ENCODE results near the gene CLK3. TPM values are rescaled to one million over a fixed set of nuclear protein-coding genes. Genes with fewer than 3 reads are reported as not detected.

Gene CLK3
- total and polyA plus RNA-seq, 2 of the 13 experiments (the other 11 are each of a cell fraction or from before 2014, with no cell fraction given), result 41.5 to 82.0 TPM

GRCh38 chr15:74614744-74615507, 710 bp upstream of the CLK3 start (continued):
- TF ChIP-seq ZBED4 (CRISPR knock-in tag; IDR thresholded peaks at IDR 0.05; ENCODE audit: borderline replicate concordance) (no peak), NCOA1 (CRISPR knock-in tag; IDR thresholded peaks at IDR 0.05) (0 out of 2 replicates have a peak, but pooled peaks have one; percentile 19), ZNF709 (CRISPR knock-in tag; IDR thresholded peaks at IDR 0.05) (0 out of 2 replicates have a peak, but pooled peaks have one; percentile 5), ZNF331 (CRISPR knock-in tag; IDR thresholded peaks at IDR 0.05) (peak; percentile 11; the same call in 1 of the 2 replicates), MAZ (IDR thresholded peaks at IDR 0.05; ENCODE audit: borderline replicate concordance, low read depth, low read length) (peak; percentile 44; the same call in 1 of the 2 replicates), MAZ (CRISPR knock-in tag; IDR thresholded peaks at IDR 0.05; ENCODE audit: low read depth) (no peak), AGO1 (IDR thresholded peaks at IDR 0.05; ENCODE audit: low read depth, low read length, poor library complexity, severe bottlenecking) (peak; percentile 69), BRD4 (CRISPR knock-in tag; IDR thresholded peaks at IDR 0.05) (no peak; the same call in 1 of the 2 replicates), ZNF607 (CRISPR knock-in tag; IDR thresholded peaks at IDR 0.05; ENCODE audit: borderline replicate concordance) (no peak), MEIS1 (CRISPR knock-in tag; IDR thresholded peaks at IDR 0.05; ENCODE audit: borderline replicate concordance) (0 out of 2 replicates have a peak, but pooled peaks have one; percentile 21), RERE (CRISPR knock-in tag; IDR thresholded peaks at IDR 0.05; ENCODE audit: low read depth) (no peak), ZNF570 (CRISPR knock-in tag; IDR thresholded peaks at IDR 0.05; ENCODE audit: borderline replicate concordance) (no peak), ZNF414 (CRISPR knock-in tag; IDR thresholded peaks at IDR 0.05) (peak; percentile 77; the same call in 1 of the 2 replicates), BCL3 (CRISPR knock-in tag; IDR thresholded peaks at IDR 0.05) (no peak; the same call in 1 of the 2 replicates), HCFC1 (IDR thresholded peaks at IDR 0.05; ENCODE audit: low read depth, low read length) (no peak), PCBP1 (IDR thresholded peaks at IDR 0.05; ENCODE audit: borderline replicate concordance, low read depth, low read length) (0 out of 2 replicates have a peak, but pooled peaks have one; percentile 54)
